Measurements from ENCODE around the gene SVEP1.
"Not testable (repeated sequence)": the region's sequence is repeated elsewhere in the genome, so short reads cannot be mapped to it uniquely, and the experiment has no call there.

SVEP1 gene

GRCh38 chr9:110579034-110579861 is at the start of gene SVEP1:
Gene SVEP1 (minus strand): TSS chr9:110579741. CDS start chr9:110579543, 198 bp downstream.
- intact Hi-C loops (cut with DNase I): loop anchor here (5.0 kb wide), 1 partner anchor 322 kb away; the partner anchor contains the start of gene TXN
- peak; percentile 40 to 95 (median 59) for DNase-seq

DNA sequence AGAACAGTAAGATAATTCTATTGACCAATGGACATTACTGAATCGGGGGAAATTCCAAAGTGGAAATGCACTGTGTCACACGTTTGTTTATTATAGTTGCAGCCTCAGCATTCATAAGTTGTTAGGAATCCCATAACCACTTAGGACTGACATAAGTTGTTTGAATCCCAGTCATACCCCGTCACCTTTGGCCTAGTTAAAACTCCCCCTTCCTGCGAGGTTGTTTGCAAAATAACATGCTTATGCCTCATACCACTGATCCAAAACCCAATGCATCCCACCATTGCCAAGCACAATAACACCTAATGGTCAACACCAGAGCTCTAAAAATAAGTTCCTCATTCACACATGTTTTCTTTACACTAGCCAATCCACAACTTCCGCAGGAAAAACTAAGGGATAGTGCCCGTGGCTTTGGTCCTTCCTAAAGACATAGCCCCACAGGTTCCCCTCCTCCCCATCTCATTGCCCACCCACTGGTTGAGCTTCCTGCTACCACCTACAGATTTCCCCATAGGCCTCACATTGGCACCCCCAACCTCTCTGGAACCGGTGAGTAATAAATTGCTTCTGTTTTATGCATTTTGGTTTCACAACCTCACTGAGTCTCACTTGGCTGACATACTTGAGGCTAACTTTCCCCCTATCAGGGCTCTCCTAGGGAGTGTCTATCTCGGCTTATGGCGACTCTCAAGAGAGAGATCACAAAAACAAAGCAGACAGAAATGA is 46.7 kb upstream of the SVEP1 start:
- DNase-seq: no peak
- intact Hi-C loops (cut with DNase I): no loop called here

DNA sequence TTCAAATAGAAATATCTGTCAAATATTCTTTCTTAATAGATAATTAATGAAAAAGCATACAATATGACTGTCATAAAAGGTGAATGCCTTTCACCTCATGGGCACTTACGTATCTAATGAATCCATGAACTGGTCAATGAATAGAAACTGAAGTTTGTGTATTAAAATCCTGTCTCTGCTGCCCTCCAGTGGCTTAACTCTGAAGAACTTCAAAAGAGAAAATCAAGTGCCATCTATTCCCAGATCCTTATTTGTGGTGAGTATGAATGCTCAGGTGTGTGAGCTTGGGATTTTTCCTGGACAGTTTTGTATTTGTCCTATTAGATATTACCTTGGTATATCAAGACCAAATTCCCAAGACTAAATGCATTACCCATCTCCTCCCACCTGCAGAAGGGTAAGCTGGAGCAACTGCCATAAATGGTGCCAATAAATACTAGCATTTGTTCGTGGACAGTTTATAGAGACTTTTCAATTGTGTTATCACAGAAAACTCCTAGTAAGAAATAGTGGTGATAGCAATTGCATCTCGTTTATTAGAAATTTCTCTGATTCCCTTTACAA is 44.0 kb upstream of the SVEP1 start:
- DNase-seq: peak in 2 of 10 donors; percentile 11 to 45
- intact Hi-C loops (cut with DNase I): loop anchor here (5.0 kb wide), 3 partner anchors 171 to 441 kb away; no protein-coding TSS in a partner anchor

- no peak for DNase-seq
- intact Hi-C loops (cut with DNase I): loop anchor here (5.0 kb wide), 3 partner anchors 170 to 440 kb away; no protein-coding TSS in a partner anchor
Observed at GRCh38 chr9:110622368-110622767, 42.8 kb upstream of the SVEP1 start.

- no peak for DNase-seq
- intact Hi-C loops (cut with DNase I): loop anchor here (5.0 kb wide), 3 partner anchors 168 to 438 kb away; no protein-coding TSS in a partner anchor
Observed at GRCh38 chr9:110620726-110621125, 41.2 kb upstream of the SVEP1 start.

DNA sequence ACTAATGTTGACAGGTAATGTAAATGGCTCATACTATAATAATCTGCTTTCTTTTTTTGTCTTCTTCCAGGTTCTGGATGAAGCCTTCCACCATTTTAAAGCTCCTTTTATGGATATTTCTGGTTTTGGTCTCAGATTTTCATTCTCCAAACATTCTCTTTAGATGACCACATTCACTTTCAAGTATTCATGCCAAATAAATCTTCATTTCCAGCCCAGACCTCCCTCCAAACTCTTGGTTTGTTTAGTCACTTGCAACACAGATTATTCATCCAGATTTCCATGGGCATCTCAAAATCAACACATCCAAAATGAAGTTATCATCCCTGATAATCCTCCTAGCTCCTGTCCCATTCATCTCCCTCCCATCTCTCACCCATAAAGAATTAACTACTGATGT is 40.3 kb upstream of the SVEP1 start:
- no peak for DNase-seq
- intact Hi-C loops (cut with DNase I): loop anchor here (5.0 kb wide), 3 partner anchors 168 to 438 kb away; no protein-coding TSS in a partner anchor

DNA sequence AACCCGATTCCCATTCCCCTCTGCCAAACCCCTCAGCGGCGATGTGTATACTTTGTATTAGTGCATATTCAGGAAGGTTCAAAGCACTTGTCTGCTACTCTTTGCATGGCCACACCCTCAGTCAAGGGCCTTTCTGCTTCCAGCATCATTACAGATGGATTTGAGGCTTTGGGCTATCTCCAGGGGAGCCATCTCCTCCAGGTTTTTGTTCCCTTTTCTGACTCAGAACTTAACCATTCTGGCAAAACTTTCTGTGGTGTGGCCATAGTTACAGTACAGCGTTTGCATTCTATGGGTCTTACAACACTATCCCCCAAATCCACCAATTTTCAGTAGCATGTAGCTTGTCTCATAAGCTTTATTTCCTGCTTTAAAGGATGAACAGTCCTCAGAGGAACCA is 36.0 kb upstream of the SVEP1 start:
- DNase-seq: no peak
- intact Hi-C loops (cut with DNase I): no loop called here

DNA sequence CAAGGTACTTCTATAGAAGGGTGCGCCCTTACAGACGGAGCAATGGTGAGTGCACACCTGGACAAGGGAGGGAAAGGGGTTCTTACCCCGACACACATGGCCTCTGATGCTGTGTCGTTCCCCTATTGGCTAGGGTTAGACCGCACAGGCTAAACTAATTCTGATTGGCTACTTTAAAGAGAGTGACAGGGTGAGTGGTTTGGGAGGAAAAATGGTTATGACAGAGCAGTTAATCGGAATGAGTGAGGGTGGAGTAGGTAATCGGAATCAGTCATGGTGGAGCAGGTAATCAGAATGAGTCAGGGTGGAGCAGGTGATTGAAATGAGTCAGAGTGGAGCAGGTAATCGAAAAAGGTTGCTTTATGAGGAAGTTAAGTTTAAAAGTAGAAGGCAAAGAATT is 35.0 kb upstream of the SVEP1 start:
- intact Hi-C loops (cut with DNase I); DNase-seq: not testable (repeated sequence)

DNA sequence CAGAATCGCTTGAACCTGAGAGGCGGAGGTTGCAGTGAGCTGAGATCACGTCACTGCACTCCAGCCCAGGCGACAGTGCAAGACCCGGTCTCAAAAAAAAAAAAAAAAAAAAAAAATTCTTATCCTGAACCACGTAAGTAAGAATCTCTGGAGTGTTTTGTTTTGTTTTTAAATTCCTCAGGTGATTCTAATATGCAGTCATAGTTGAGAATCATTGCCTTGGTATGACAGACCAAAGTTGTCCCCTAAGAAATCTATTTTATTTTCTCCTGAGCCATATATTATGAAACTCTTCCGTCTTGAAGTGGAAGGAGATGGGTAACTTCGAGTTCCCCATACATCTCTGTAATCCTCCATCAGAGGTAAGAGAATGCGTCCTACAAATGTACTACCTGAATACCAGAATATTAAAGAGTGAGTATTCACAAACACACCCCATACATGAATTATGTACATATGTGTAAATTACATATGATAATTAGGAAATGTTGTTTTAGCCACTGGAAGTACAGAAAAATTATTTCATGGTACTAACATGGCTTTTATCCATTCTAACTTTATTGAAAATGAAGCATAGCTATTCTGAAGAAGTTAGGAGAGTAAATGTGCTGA is 26.7 kb upstream of the SVEP1 start:
- intact Hi-C loops (cut with DNase I): no loop called here
- no peak for DNase-seq

DNA sequence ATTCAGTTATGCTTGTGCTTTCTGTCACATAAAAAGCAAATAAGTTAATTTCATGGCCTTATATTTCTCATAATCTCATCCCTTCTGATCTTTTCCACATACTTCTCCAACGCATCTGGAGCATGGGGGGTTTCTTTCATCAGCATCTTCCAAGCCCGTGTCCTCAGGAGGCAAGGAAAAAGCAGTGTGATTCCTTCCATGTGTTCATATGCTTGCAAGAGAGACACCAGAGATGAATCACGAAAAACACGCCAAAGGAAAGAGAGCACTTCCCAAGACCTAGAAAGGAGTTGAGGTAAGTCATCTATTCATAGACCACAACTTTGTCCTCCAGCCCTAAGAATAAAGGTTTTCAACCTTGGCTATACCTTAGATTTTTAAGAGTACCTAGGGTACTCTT is 26.0 kb upstream of the SVEP1 start:
- intact Hi-C loops (cut with DNase I): no loop called here
- no peak for DNase-seq

DNA sequence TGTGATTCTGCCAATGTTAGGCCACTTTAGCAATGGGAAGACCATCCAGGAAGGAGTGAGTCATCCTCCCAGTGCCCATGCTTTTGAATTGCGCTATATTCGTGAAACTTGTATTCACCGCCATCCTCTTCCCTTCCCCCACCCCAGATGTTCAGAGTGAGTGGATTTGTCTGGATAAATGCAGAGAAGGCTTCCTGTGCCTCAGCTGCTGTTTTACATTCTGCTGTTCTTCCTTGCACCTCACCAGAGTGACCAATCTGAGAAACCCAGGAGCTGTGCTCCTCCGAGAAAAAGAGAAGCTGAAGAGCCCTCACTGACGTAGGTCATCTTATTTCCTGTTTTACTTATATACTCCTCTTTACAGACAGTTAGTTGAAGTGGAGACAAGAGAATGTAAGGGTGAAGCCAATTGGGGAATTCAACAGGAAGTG is 24.6 kb upstream of the SVEP1 start:
- no peak for DNase-seq
- intact Hi-C loops (cut with DNase I): no loop called here

- DNase-seq: no peak
- intact Hi-C loops (cut with DNase I): no loop called here
Observed at GRCh38 chr9:110602281-110602680, 22.7 kb upstream of the SVEP1 start.

DNA sequence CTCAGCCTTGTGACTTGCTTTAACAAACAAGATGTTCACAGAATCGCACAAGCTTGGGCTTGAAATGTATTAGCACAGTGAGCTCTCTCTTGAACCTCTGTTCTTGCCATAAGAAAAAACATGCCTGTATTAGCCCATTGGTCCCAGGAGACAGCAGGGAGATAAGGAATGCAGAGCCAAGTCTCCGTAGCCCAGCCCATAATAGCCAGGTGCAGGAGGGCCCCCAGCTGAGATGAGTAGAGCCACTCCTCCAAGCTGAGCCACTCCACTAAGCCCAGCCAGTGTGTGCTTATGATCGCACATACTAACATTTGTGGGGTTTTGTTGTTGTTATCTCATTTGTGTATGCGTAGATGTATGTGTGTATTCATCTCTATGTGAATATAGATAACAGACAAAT is 21.6 kb upstream of the SVEP1 start:
- intact Hi-C loops (cut with DNase I): no loop called here
- no peak for DNase-seq

GRCh38 chr9:110599468-110599867 is 19.9 kb upstream of the SVEP1 start:
- intact Hi-C loops (cut with DNase I): no loop called here
- no peak for DNase-seq

GRCh38 chr9:110592044-110592830 is 12.7 kb upstream of the SVEP1 start:
- intact Hi-C loops (cut with DNase I): no loop called here
- no peak for DNase-seq

- intact Hi-C loops (cut with DNase I): no loop called here
- DNase-seq: no peak
Observed at GRCh38 chr9:110591526-110591925, 12.0 kb upstream of the SVEP1 start.

GRCh38 chr9:110590816-110591215 is 11.3 kb upstream of the SVEP1 start:
- intact Hi-C loops (cut with DNase I): no loop called here

GRCh38 chr9:110588296-110588695 is 8.8 kb upstream of the SVEP1 start:
- intact Hi-C loops (cut with DNase I): no loop called here
- DNase-seq: no peak

More at GRCh38 chr9:110590816-110591215, 11.3 kb upstream of the SVEP1 start:
- DNase-seq: no peak

DNA sequence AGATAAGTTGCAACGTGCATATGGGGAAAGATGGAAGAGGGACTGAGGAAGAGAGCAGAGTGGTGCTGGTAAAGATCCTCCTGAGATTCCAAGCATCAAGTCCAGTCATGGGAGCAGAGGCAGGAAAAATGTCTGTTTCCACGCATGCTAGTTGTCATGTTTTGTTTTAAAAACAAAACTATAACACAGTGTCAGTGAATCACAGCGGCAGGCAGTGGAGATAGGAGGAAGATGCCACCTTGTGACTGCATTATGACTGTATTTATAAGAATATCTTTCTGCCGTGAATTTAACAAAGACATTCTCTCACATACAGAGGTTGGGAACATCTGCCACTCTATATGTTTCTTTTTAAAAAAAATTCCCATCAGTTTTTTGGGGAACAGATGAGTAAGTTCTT is 3.7 kb upstream of the SVEP1 start:
- DNase-seq: no peak
- intact Hi-C loops (cut with DNase I): loop anchor here (5.0 kb wide), 1 partner anchor 156 kb away; no protein-coding TSS in a partner anchor

DNA sequence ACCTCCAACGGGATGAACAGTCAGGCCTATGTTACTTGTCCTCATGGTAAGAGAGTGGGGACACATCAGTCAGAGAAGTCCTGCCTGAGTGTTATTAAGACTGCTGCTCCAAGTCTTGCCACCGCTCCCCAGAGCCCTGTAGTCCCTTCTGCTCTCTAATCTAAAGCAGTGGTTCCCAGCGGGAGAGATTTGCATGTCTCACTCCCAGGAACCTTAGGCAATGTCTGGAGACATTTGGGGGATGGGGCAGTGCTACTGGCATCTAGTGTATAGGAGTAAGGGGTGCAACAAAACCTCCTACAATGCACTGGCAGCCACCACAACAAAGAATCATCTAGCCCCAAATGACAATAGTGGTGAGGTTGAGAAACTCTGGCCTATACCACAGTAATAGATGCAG is 2.6 kb upstream of the SVEP1 start:
- intact Hi-C loops (cut with DNase I): loop anchor here (5.0 kb wide), 1 partner anchor 155 kb away; no protein-coding TSS in a partner anchor
- DNase-seq: no peak
